ENCODE measurements around the gene METTL1.

DNA sequence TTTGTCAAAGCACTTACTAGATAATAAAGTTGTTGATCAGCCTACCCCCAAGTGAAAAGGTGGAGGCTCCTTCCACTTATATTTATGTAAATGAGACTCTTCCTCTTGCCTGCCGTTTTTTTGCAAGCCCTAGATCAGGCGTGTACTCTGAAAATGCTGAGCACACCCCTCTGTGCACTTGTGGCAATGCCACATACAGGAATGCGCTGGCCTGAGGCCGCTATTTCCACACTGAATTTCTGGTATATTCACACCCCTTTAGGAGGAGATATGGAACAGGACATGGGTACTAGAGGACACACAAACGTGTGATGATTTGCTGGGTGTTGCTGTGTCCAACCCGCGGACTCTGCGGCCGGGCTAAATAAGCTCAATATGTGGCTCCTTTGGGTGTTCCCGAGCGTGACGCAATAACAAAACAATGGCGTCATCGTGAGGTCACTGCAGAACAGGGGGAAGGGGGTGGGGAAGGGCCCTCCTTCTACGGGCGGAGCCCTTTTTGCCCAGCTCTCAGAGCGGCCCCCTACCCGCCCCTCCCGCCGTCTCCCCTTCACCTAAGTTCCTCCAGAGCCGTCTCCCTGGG lies 27.6 kb downstream of the METTL1 start:
- TF ChIP-seq CTCF (IDR thresholded peaks at IDR 0.05 in 4 of 5, conservative IDR thresholded peaks at IDR 0.05 in 1 of 5) (no peak), POLR2A (IDR thresholded peaks at IDR 0.05) (no peak)
